ENCODE measurements around the gene ADGRA1. TPM values are rescaled to one million over a fixed set of nuclear protein-coding genes. Genes with fewer than 3 reads are reported as not detected.
"Not testable (repeated sequence)": the region's sequence is repeated elsewhere in the genome, so short reads cannot be mapped to it uniquely, and the experiment has no call there.

ADGRA1 gene
- total RNA-seq, 2 experiments from 2014 or later = not detected

DNA sequence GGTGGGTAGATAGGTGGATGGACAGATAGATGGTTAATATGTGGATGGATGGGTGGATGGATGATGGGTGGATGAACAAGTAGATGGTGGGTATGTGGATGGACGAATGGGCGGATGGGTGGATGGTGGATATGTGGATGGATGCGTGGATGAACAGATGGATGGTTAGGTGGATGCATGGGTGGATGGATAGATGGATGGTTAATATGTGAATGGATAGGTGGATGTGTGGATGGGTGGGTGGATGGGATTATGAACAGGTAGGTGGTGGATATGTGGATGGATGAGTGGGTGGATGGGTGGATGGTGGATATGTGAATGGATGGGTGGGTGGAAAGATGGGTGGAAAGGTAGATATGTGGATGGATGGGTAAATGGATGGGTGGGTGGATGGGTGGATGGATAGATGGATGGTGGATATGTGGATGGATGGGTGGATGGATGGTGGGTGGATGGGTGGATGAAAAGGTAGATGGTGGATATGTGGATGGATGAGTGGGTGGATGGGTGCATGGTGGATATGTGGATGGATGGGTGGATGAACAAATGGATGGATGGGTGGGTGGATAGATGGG lies 87.1 kb downstream of the ADGRA1 start:
- DNase-seq (ENCODE audit: low spot score) = no peak
- Histone ChIP-seq H3K4me1 (ENCODE audit: insufficient read depth, low read length, poor library complexity, severe bottlenecking) (no peaks in the 10 kb centered on the region), H3K4me3 (ENCODE audit: low read depth, low read length, poor library complexity, severe bottlenecking) (no peak overlapping the region), H3K9me3 (ENCODE audit: low read length) (0 out of 2 replicates have a peak, but pooled peaks cover 7% of the 10 kb centered on the region), H3K79me2 (ENCODE audit: insufficient read depth, low read depth, low read length) (no peaks in the 10 kb centered on the region), H3K27ac (ENCODE audit: low read depth, low read length, poor library complexity, severe bottlenecking) (no peak overlapping the region), H3K36me3 (ENCODE audit: insufficient read depth, low read length) (no peaks in the 10 kb centered on the region), H2AFZ (ENCODE audit: low read length) (no peak overlapping the region), H4K20me1 (ENCODE audit: insufficient read depth, low read length) (no peaks in the 10 kb centered on the region), H3K4me2 (ENCODE audit: low read length) (no peak overlapping the region), H3K9me2 (ENCODE audit: insufficient read depth, low read length) (no peaks in the 10 kb centered on the region)
- POLR2A ChIA-PET = no interaction called here
- BruUV-seq (replicated peaks) = no TSS peak
- intact Hi-C loops (cut with micrococcal nuclease; ENCODE audit: unreplicated experiment) = no loop called here
- CTCF ChIA-PET (ENCODE audit: unreplicated experiment) = no interaction called here
- TF ChIP-seq EZH2phosphoT487 (IDR thresholded peaks at IDR 0.05; ENCODE audit: borderline replicate concordance, low read depth, low read length) = no peak
- TF ChIP-seq, protein P1, sequence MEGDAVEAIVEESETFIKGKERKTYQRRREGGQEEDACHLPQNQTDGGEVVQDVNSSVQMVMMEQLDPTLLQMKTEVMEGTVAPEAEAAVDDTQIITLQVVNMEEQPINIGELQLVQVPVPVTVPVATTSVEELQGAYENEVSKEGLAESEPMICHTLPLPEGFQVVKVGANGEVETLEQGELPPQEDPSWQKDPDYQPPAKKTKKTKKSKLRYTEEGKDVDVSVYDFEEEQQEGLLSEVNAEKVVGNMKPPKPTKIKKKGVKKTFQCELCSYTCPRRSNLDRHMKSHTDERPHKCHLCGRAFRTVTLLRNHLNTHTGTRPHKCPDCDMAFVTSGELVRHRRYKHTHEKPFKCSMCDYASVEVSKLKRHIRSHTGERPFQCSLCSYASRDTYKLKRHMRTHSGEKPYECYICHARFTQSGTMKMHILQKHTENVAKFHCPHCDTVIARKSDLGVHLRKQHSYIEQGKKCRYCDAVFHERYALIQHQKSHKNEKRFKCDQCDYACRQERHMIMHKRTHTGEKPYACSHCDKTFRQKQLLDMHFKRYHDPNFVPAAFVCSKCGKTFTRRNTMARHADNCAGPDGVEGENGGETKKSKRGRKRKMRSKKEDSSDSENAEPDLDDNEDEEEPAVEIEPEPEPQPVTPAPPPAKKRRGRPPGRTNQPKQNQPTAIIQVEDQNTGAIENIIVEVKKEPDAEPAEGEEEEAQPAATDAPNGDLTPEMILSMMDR (conservative IDR thresholded peaks at IDR 0.05; ENCODE audit: low read length) = no peak

DNA sequence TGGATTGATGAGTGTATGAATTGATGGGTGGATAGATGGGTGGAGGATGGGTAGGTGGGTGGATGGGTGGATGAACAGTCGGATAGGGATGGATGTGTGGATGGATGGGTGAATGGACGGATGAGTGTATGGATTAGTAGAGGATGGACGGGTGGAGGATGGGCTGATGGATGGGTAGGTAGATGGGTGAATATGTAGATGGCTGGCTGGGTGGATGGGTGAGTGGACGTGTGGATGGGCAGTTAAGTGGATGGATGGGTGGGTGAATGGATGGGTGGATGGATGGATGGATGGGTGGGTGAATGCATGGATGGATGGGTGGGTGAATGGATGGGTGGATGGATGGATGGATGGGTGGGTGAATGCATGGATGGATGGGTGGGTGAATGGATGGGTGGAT lies 87.9 kb downstream of the ADGRA1 start:
- CTCF ChIA-PET (ENCODE audit: unreplicated experiment); BruUV-seq (replicated peaks); H3K4me3 ChIP-seq (ENCODE audit: low read depth, low read length, poor library complexity, severe bottlenecking); H3K9me2 ChIP-seq (ENCODE audit: insufficient read depth, low read length); H3K79me2 ChIP-seq (ENCODE audit: insufficient read depth, low read depth, low read length); POLR2A ChIA-PET; H3K4me2 ChIP-seq (ENCODE audit: low read length); H2AFZ ChIP-seq (ENCODE audit: low read length); H3K27ac ChIP-seq (ENCODE audit: low read depth, low read length, poor library complexity, severe bottlenecking); H3K36me3 ChIP-seq (ENCODE audit: insufficient read depth, low read length); H3K4me1 ChIP-seq (ENCODE audit: insufficient read depth, low read length, poor library complexity, severe bottlenecking); DNase-seq (ENCODE audit: low spot score); H4K20me1 ChIP-seq (ENCODE audit: insufficient read depth, low read length); H3K9me3 ChIP-seq (ENCODE audit: low read length); intact Hi-C loops (cut with micrococcal nuclease; ENCODE audit: unreplicated experiment): not testable (repeated sequence)

DNA sequence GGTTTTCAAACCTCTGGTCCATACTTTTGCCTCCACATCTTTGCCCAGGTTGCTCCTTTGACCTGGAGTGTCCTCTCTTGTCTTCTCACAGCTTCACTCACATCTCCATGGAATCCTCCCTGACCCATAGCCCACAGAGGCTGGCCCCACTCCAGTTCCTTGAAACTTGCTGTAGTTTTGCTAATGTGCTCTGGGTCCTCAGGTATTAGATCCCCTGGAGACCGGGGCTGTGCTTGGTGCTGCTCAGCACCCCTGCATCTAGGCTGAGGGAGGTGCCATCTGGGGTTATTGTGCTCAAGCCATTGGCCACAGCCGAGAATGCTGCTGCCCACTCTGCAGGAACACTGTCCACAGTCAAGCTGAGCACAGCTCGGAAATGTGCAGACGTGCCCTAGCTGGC lies 88.8 kb downstream of the ADGRA1 start:
- no peaks in the 10 kb centered on the region for H3K79me2 ChIP-seq (ENCODE audit: insufficient read depth, low read depth, low read length)
- intact Hi-C loops (cut with micrococcal nuclease; ENCODE audit: unreplicated experiment) = no loop called here
- 0 out of 2 replicates have a peak, but pooled peaks cover 7% of the 10 kb centered on the region for H3K9me3 ChIP-seq (ENCODE audit: low read length)
- H3K27ac ChIP-seq (ENCODE audit: low read depth, low read length, poor library complexity, severe bottlenecking) = no peak overlapping the region
- no peak overlapping the region for H3K4me3 ChIP-seq (ENCODE audit: low read depth, low read length, poor library complexity, severe bottlenecking)
- TF ChIP-seq, protein P1 (conservative IDR thresholded peaks at IDR 0.05; ENCODE audit: low read length) = no peak
- no peak for TF ChIP-seq EZH2phosphoT487 (IDR thresholded peaks at IDR 0.05; ENCODE audit: borderline replicate concordance, low read depth, low read length)
- POLR2A ChIA-PET = no interaction called here
- H3K4me2 ChIP-seq (ENCODE audit: low read length) = no peak overlapping the region
- no peak overlapping the region for H2AFZ ChIP-seq (ENCODE audit: low read length)
- CTCF ChIA-PET (ENCODE audit: unreplicated experiment) = no interaction called here
- H3K36me3 ChIP-seq (ENCODE audit: insufficient read depth, low read length) = no peaks in the 10 kb centered on the region
- no TSS peak for BruUV-seq (replicated peaks)
- H3K9me2 ChIP-seq (ENCODE audit: insufficient read depth, low read length) = no peaks in the 10 kb centered on the region
- DNase-seq (ENCODE audit: low spot score) = no peak
- no peaks in the 10 kb centered on the region for H4K20me1 ChIP-seq (ENCODE audit: insufficient read depth, low read length)
- H3K4me1 ChIP-seq (ENCODE audit: insufficient read depth, low read length, poor library complexity, severe bottlenecking) = no peaks in the 10 kb centered on the region
